Choroid plexus epithelial cell (primary cell): ENCODE results near the gene CCT5.
"Not testable (repeated sequence)": the region's sequence is repeated elsewhere in the genome, so short reads cannot be mapped to it uniquely, and the experiment has no call there.

Experiments used
- DNase-seq: peaks from one replicate; pipeline ENCODE4 v3.0.0-alpha.2; 2010; ENCODE audit warnings: low read depth
- H3K4me3 ChIP-seq: 2 replicates; pipeline ENCODE4 v1.5.1; 2011; ENCODE audit warnings: low read depth, mild to moderate bottlenecking, control low read depth, low read length, moderate library complexity
- TF ChIP-seq, protein P1 (sequence below): conservative IDR thresholded peaks from 2 replicates; pipeline ENCODE4 v1.5.1; 2011; ENCODE audit warnings: low read depth, mild to moderate bottlenecking, control low read depth, inconsistent platforms, low read length, moderate library complexity

Gene CCT5

DNA sequence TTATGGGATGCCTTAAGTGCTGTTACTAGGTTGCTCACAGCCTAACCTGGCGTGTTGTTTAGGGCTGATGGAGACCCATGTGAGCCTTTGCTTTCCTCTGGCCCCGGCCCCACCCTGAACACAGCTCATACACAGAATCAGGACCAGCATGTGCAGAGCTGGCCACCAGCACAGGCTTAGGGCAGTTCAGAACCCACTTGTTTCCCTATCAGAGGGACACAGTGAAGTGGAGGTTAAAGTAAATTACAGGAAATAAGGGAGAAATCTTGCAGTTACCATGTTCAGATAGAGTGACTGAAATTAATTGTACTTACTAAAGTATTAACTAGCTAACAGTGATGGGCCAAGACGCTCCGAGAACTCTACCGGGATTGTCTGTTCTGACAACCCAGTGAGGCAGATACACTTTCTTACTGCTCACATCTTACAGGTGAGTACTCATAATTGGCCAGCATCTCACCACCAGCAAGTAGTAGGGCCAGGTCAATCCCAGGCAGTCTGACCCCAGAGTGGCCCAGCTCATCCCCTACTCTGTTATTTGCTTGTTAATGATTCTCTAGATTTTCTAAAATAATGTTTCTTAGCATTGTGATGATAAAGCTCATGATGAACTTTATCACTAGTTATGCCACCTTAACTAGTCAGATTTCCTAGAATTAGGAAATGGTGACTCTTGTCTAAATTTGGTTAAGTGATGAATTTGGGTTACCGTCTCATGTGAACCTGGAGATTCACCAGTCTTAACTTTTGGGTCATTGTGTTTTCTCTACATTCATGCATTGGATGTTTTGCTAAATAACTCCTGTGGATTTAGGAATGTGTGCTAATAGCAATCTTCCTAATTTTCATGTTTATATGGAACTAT lies 15.4 kb downstream of the CCT5 start:
- no peak for DNase-seq
- no peak overlapping the region for H3K4me3 ChIP-seq

DNA sequence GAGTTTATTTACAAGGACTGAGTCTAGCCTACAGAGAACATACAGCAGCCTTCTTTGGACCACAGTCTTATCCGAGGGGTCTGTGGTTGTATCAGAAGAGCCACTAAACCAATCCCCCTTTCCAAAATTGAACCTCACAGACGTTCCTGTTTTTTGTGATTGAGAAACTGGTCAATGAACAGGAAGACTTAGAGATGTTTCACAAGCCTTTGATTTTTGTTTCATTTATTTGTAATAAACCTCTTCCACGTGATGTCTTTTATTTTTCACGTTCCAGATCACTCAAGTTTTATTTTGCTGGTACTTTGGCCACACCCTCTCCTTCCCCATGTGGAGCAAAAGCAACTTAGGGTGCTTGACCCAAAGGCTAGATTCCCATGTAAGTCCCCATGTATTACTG lies 16.1 kb downstream of the CCT5 start:
- TF ChIP-seq, protein P1, sequence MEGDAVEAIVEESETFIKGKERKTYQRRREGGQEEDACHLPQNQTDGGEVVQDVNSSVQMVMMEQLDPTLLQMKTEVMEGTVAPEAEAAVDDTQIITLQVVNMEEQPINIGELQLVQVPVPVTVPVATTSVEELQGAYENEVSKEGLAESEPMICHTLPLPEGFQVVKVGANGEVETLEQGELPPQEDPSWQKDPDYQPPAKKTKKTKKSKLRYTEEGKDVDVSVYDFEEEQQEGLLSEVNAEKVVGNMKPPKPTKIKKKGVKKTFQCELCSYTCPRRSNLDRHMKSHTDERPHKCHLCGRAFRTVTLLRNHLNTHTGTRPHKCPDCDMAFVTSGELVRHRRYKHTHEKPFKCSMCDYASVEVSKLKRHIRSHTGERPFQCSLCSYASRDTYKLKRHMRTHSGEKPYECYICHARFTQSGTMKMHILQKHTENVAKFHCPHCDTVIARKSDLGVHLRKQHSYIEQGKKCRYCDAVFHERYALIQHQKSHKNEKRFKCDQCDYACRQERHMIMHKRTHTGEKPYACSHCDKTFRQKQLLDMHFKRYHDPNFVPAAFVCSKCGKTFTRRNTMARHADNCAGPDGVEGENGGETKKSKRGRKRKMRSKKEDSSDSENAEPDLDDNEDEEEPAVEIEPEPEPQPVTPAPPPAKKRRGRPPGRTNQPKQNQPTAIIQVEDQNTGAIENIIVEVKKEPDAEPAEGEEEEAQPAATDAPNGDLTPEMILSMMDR: no peak
- H3K4me3 ChIP-seq: no peak overlapping the region
- no peak for DNase-seq

More for the DNA sequence above, 15.4 kb downstream of the CCT5 start:
- TF ChIP-seq, protein P1: no peak

DNA sequence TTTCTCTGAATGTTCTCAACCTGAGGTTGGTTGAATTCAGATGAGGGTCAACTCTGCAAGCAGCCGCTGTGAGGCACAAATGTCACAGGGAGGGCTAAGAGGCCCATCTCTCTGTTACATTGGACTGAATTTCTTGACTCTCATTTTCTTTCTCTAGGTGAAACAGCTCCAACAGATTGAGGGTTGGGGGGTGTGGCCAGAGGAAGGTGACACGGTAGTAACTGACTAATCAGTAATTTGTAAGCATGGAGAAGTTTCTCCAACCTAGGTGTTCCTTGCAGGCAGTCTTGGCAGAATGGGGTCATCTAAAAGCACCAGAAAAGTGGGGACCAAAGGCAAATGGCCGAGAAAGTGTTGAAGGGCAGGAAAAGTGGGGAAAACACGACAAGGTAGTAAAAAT lies 16.8 kb downstream of the CCT5 start:
- no peak overlapping the region for H3K4me3 ChIP-seq
- DNase-seq: no peak
- TF ChIP-seq, protein P1: no peak

DNA sequence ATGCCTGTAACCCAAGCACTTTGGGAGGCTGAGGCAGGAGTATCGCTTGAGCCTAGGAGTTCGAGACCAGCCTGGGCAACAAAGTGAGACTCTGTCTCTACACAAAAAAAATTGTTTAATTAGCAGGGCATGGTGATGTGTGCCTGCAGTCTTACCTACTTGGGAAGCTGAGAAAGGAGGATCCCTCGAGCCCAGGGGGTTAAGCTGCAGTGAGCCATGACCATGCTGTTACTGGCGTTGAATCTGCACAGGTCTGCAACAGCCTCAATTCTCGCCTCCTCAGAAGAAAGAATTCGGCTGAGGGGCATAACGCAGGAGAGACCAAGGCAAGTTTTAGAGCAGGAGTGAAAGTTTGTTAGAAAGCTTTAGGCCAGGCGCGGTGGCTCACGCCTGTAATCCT lies 18.0 kb downstream of the CCT5 start:
- H3K4me3 ChIP-seq: no peak overlapping the region
- DNase-seq: peak; percentile 24
- TF ChIP-seq, protein P1: no peak

DNA sequence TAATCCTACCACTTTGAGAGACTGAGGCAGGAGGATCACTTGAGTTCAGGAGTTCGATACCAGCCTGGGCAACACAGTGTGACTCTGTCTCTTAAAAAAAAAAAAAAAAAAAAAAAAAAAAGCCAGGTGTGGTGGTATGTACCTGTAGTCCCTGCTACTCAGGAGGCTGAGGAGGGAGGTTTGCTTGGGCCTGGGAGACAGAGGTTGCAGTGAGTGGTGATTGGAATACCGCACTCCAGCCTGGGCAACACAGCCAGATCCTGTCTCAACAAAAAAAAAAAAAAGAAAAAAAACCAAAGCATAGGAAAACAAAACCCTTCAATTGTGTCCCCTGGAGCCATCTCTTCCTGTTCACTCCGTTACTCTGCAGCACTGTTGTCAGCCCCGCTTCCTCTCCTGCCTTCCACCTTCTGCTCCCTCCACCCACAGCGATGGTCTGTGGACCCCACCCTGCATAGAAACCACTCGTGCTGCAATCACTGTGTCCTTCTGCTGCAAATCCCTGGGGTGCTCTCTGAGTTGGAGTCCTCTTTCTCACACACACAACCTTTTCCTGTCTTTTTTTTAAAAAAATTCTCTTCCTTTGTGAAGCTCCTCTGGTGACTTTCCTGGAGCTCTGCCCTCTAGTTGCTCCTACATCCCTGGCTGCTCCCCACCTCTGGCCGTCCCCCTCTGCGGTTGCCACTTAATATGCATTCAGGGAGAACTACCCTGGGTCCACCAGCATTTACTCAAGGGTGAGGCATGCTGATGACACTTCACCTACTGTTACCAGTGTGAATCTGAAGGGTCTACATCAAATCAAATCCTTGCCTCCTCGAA lies 22.2 kb downstream of the CCT5 start:
- TF ChIP-seq, protein P1: no peak
- no peak overlapping the region for H3K4me3 ChIP-seq
- DNase-seq: no peak

DNA sequence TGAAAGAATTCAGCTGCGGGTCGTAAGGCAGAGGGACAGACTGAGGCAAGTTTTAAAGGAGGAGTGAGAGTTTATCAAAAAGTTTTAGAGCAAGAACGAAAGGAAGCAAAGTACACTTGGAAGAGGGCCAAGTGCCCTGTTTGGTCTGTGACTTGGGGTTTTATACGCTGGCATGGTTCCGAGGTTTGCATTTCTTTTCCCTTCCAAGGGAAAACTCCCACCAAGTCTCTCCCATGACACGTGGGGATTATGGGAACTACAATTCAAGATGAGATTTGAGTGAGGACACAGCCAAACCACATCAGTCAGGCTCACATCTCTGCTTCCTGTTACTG lies 22.8 kb downstream of the CCT5 start:
- not testable (repeated sequence) for DNase-seq, H3K4me3 ChIP-seq

DNA sequence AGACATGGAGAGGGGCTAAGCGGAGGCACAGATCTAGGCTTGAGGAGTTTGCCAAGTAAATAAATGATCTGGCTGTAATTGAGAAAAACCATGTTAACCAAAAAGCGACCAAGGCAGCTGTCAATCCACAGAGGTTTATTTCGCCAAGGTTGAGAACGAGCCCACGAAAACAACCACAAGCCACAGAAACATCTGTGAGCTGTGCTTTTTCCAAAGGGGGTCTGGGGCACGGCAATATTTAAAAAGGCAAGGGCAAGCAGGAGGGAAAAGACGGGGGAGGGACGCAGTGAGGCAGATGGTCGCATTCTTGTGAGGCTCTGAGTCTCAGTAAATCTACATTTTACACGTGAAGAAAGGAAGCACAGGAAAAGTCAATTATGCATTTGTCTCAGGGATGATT lies 25.4 kb downstream of the CCT5 start:
- no peak overlapping the region for H3K4me3 ChIP-seq
- TF ChIP-seq, protein P1: no peak
- DNase-seq: no peak
